RPMI8226 (cell line): Measurements from ENCODE around the gene CHP2.
"Not testable (repeated sequence)": the region's sequence is repeated elsewhere in the genome, so short reads cannot be mapped to it uniquely, and the experiment has no call there.

ENCODE experiments used
- DNase-seq: peaks from one replicate; pipeline ENCODE4 v3.0.0-alpha.2; 2015

The CHP2 gene

GRCh38 chr16:23754594-23755483, at the start of gene CHP2:
TSS of gene CHP2 (plus strand) at chr16:23755026. CDS start at chr16:23755050, 24 bp downstream.
- DNase-seq, result no peak

- no peak for DNase-seq
Observed at GRCh38 chr16:23705517-23705902, 49.3 kb upstream of the CHP2 start.

- DNase-seq, result no peak
Observed at GRCh38 chr16:23706439-23706838, 48.4 kb upstream of the CHP2 start.

GRCh38 chr16:23709536-23709935, 45.3 kb upstream of the CHP2 start:
- DNase-seq, result no peak

- DNase-seq, result no peak
Observed at GRCh38 chr16:23710008-23710407, 44.8 kb upstream of the CHP2 start.

GRCh38 chr16:23710504-23710903, 44.3 kb upstream of the CHP2 start:
- no peak for DNase-seq

- DNase-seq, result no peak
Observed at GRCh38 chr16:23711785-23712184, 43.0 kb upstream of the CHP2 start.

GRCh38 chr16:23712976-23713375, 41.9 kb upstream of the CHP2 start, which contains the start of gene ERN2:
TSS of gene ERN2 (minus strand) at chr16:23713222. CDS start at chr16:23713187, 35 bp downstream.
- no peak for DNase-seq

- no peak for DNase-seq
Observed at GRCh38 chr16:23716484-23716883, 38.3 kb upstream of the CHP2 start.

GRCh38 chr16:23722613-23723240, 32.1 kb upstream of the CHP2 start:
- not testable (repeated sequence) for DNase-seq

GRCh38 chr16:23724096-23724784, 30.6 kb upstream of the CHP2 start:
- no peak for DNase-seq

- no peak for DNase-seq
Observed at GRCh38 chr16:23724785-23725131, 30.1 kb upstream of the CHP2 start.

- no peak for DNase-seq
Observed at GRCh38 chr16:23726710-23727109, 28.1 kb upstream of the CHP2 start.

GRCh38 chr16:23728112-23728477, 26.7 kb upstream of the CHP2 start:
- DNase-seq, result no peak

GRCh38 chr16:23729503-23730424, 25.1 kb upstream of the CHP2 start:
- DNase-seq, result no peak

- no peak for DNase-seq
Observed at GRCh38 chr16:23734176-23734893, 20.5 kb upstream of the CHP2 start.

GRCh38 chr16:23737423-23738028, 17.3 kb upstream of the CHP2 start:
- DNase-seq, result not testable (repeated sequence)

GRCh38 chr16:23739516-23739915, 15.3 kb upstream of the CHP2 start:
- DNase-seq, result no peak

- DNase-seq, result no peak
Observed at GRCh38 chr16:23741675-23742303, 13.0 kb upstream of the CHP2 start.

GRCh38 chr16:23742766-23743165, 12.1 kb upstream of the CHP2 start:
- no peak for DNase-seq

GRCh38 chr16:23745263-23745662, 9.6 kb upstream of the CHP2 start:
- no peak for DNase-seq
